IgD-negative memory B cell (primary cell): ENCODE measurements around the gene TJAP1. TPM values are rescaled to one million over a fixed set of nuclear protein-coding genes. Genes with fewer than 3 reads are reported as not detected.
"Not testable (repeated sequence)": the region's sequence is repeated elsewhere in the genome, so short reads cannot be mapped to it uniquely, and the experiment has no call there.

Experiments used
- H3K27ac Mint-ChIP-seq, 3 donors: one replicate each; pipeline ENCODE4 v1.8.0; 2020 to 2022; ENCODE audit warnings: mild to moderate bottlenecking in 3 of 3, mixed read lengths in 3 of 3, moderate library complexity in 1 of 3
- H3K27me3 Mint-ChIP-seq: one replicate; pipeline ENCODE4 v1.8.0; 2021; ENCODE audit warnings: mixed read lengths
- H3K36me3 Mint-ChIP-seq: one replicate; pipeline ENCODE4 v1.8.0; 2020; ENCODE audit warnings: mild to moderate bottlenecking, mixed read lengths
- H3K4me1 Mint-ChIP-seq, 3 donors: one replicate each; pipeline ENCODE4 v1.8.0; 2020 to 2022; ENCODE audit warnings: mixed read lengths in 3 of 3, mild to moderate bottlenecking in 1 of 3
- H3K4me3 Mint-ChIP-seq, 4 donors: one replicate each; pipeline ENCODE4 v1.8.0; 2020 to 2022; ENCODE audit warnings: mild to moderate bottlenecking in 4 of 4, mixed read lengths in 4 of 4, moderate library complexity in 3 of 4
- H3K9me3 Mint-ChIP-seq, 3 donors: one replicate each; pipeline ENCODE4 v1.8.0; 2020 to 2021; ENCODE audit warnings: mixed read lengths in 3 of 3, mild to moderate bottlenecking in 1 of 3
- polyA plus RNA-seq: library from polyadenylated mRNA; unstranded; fragments of 300-500 nt; fragmentation: Illumina TruSeq; gene quantifications from one replicate; pipeline ENCODE4 v1.2.3, GENCODE V29; 2021

The TJAP1 gene
- polyA plus RNA-seq, 1 donor from 2014 or later: 9.2 TPM

DNA sequence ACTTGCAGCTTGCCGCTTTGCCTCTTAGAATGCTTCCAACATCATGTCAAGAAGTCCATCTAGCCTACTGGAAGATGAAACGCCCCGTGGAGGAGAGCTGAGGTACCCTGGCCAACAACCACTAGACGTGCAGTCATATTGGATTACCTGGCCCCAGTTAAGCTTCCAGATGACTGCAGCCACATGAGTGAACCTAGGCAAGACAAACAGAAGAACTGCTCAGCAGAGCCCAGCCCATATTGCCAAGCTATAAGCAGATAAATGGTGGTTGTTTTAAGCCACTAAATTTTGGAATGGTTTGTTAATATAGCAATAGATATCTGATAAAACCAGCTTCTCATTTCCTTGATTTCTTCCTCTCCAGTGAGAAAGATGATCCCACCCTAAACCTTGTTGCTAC lies 17.3 kb upstream of the TJAP1 start:
- H3K9me3 Mint-ChIP-seq: no peaks in the 10 kb centered on the region
- peaks cover 0 to 9% (median 4%) of the 10 kb centered on the region in 3 donors for H3K4me1 Mint-ChIP-seq
- H3K4me3 Mint-ChIP-seq: peak overlapping the region in 1 of 4 donors; percentile 1
- H3K27ac Mint-ChIP-seq: no peak overlapping the region
- peaks cover 3% of the 10 kb centered on the region for H3K36me3 Mint-ChIP-seq
- H3K27me3 Mint-ChIP-seq: peaks cover 22% of the 10 kb centered on the region

DNA sequence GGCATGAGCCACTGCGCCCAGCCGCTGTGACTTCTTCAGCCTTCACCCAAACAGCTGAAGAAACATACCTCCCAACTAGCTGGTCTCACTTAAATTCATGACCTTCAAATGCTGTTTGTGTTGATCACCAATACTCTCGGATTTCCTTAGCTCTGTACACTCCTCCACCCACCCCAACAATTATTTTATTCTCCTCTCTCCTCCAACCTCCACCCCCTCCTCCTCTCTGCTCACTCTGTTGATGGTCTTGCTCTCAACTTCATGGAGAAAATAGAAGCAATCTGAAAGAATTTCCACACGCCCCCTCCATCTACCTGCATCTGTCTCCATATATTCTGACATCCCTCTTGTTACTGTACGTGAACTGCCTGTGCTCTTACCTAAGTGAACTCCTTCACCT lies 15.4 kb upstream of the TJAP1 start:
- Mint-ChIP-seq H3K4me1 (no peaks in the 10 kb centered on the region), H3K4me3 (no peak overlapping the region), H3K36me3 (no peaks in the 10 kb centered on the region), H3K27ac (peak overlapping the region in 1 of 3 donors; percentile 6), H3K27me3 (peaks cover 13% of the 10 kb centered on the region), H3K9me3 (no peaks in the 10 kb centered on the region)

DNA sequence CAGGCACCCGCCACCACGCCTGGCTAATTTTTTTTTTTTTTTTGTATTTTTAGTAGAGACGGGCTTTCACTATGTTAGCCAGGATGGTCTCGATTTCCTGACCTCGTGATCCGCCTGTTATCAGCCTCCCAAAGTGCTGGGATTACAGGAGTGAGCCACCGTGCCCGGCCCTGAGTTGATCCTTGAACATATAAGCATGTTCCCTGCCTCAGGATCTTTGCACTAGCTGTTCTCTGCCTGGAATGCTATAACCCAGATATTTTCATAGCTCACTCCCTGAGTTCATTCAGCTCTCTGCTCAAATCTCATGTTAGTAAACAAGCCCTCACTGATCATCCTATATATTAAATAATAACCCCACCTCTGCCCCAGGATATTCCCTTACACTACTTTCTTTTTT lies 13.0 kb upstream of the TJAP1 start:
- H3K27me3 Mint-ChIP-seq: peaks cover 21% of the 10 kb centered on the region
- H3K27ac Mint-ChIP-seq: no peak overlapping the region
- no peaks in the 10 kb centered on the region for H3K9me3 Mint-ChIP-seq
- no peaks in the 10 kb centered on the region for H3K36me3 Mint-ChIP-seq
- H3K4me1 Mint-ChIP-seq: no peaks in the 10 kb centered on the region
- H3K4me3 Mint-ChIP-seq: no peak overlapping the region

DNA sequence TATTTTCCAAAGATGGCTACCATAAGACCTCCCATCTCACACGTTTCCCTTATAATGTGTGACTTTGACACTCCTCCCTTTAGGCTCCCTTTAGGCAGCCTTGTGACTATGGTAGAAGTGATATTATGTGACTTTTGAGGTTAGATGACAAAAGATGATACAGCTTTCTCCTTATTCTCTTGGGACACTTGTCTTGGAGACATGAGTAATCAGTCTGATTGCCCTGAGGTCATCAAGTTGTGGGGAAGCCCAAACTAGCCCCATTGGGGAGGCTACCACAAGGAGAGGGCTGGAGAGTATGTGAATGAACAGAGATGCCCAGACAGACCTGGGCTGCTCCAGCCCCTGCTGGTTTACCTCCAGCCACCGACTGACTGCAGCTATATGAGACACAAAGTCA lies 11.4 kb upstream of the TJAP1 start:
- H3K27me3 Mint-ChIP-seq: peaks cover 27% of the 10 kb centered on the region
- no peaks in the 10 kb centered on the region for H3K4me1 Mint-ChIP-seq
- H3K9me3 Mint-ChIP-seq: no peaks in the 10 kb centered on the region
- H3K27ac Mint-ChIP-seq: no peak overlapping the region
- no peak overlapping the region for H3K4me3 Mint-ChIP-seq
- H3K36me3 Mint-ChIP-seq: no peaks in the 10 kb centered on the region

DNA sequence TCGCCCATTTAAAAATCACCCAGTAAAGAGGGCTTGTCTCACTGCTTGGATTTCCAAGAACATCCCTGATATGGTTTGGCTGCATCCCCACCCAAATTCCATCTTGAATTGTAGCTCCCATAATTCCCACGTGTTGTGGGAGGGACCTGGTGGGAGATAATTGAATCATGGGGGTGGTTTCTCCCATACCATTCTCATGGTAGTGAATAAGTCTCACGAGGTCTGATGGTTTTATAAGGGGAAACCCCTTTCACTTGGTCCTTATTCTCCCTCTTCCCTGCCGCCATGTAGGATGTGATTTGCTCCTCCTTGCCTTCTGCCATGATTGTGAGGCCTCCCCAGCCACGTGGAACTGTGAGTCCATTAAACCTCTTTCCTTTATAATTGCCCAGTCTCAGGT lies 10.1 kb upstream of the TJAP1 start:
- not testable (repeated sequence) for H3K27ac Mint-ChIP-seq, H3K36me3 Mint-ChIP-seq, H3K4me1 Mint-ChIP-seq, H3K4me3 Mint-ChIP-seq, H3K9me3 Mint-ChIP-seq
- peaks cover 31% of the 10 kb centered on the region for H3K27me3 Mint-ChIP-seq

DNA sequence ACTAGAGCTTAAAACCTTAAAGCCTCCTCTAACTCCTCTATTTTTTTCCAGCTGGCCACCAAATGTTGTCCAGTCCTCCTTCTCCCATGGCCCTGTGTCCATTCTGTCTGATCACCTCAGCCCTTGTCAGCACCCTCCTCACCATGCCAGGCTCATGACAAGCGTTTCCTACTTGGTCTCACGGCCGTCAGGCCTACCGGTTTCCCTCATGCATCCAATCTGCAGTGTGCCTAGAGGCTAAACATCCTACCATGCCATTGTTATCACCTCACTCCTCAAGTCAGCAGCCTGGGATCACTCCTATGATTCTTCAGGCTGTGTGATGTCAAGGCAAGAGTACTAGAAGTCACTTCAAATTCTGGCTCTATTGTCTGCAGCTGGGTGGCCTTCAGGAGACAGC lies 9.6 kb upstream of the TJAP1 start:
- Mint-ChIP-seq H3K9me3 (no peaks in the 10 kb centered on the region), H3K4me3 (no peak overlapping the region), H3K36me3 (no peaks in the 10 kb centered on the region), H3K27ac (no peak overlapping the region), H3K27me3 (peaks cover 28% of the 10 kb centered on the region), H3K4me1 (peaks cover 0 to 2% (median 0%) of the 10 kb centered on the region in 3 donors)

DNA sequence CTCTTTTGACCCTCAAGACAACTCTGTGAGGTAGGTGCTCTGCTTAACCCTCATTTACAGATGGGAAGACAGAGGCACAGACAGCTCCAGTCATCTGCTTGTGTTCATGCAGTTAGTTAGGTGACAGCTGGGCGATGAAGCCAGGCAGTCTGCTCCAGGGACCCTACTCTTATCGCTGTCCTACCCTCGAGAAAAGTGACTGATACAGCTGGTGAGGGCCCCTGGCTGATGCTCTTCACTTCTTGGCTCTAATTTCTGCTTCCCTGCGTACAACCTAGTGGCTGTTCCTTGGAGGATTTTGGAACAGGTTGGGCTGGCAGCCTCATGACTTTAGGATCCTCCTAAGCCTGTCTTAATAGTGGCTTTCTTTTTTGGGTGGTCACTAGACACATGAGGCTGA lies 9.1 kb upstream of the TJAP1 start:
- H3K9me3 Mint-ChIP-seq: no peaks in the 10 kb centered on the region
- H3K27me3 Mint-ChIP-seq: peaks cover 26% of the 10 kb centered on the region
- peaks cover 0 to 2% (median 0%) of the 10 kb centered on the region in 3 donors for H3K4me1 Mint-ChIP-seq
- H3K27ac Mint-ChIP-seq: no peak overlapping the region
- H3K36me3 Mint-ChIP-seq: no peaks in the 10 kb centered on the region
- no peak overlapping the region for H3K4me3 Mint-ChIP-seq

DNA sequence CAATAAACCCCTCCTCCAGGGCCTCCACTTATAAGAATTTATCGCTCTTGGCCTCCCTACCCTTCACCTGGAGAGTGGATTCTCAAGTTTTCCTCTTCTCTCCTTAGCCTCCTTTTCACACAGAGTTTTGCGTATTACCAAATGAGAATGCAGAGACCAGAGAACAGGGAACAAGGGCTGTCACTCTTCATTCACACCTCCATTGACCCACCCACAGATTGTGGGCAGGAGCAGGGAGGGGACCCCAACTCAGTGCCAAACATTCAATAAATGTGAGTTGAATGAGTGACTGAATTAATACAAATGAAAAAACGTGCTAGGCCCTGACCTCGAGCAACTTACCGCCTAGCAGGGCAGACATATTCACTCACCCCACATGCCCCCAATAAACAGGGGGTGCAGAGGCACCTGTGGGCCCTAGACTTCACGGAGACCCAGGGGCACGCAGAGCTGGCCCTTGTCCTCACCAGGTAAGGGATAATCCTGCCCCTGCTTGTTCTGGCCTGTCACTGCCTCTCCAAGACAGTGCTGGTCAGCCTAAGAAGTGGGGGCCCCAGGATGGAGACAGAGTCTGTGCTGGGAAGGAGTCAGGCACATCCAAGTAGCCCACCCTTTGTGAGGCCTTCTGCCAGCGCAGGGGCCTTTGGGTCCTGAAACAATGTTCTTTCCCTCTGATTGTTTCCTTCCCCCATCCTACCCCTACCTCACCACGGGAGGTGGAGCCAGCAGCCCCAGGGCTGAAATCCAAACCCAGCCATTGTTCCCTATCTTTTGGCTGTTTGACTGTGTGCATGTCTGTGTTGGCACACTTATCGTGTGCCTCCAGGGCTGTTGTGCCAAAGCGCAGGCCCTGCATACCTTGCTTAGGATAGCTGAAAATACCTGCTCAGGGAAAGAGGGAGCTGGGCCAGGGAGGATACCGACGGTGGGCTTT lies 8.4 kb upstream of the TJAP1 start:
- Mint-ChIP-seq H3K9me3 (no peaks in the 10 kb centered on the region), H3K4me1 (peaks cover 0 to 2% (median 0%) of the 10 kb centered on the region in 3 donors), H3K4me3 (no peak overlapping the region), H3K27me3 (peaks cover 22% of the 10 kb centered on the region), H3K27ac (no peak overlapping the region), H3K36me3 (no peaks in the 10 kb centered on the region)

DNA sequence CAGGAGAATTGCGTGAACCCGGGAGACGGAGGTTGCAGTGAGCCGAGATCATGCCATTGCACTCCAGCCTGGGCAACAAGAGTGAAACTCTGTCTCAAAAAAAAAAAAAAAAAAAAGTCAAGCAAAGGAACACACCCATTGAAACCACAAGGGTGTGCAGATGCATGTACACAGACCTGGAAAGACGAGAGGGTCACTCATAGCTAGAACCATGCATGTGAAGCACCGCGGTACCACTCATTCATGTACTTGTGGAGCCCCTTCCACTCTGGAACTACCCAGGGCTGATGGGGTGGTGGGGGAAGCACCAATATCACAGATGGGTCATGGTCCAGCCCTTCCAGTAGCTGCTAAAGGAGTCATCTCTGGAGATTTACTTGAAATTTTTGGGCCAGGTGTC lies 7.4 kb upstream of the TJAP1 start:
- H3K36me3 Mint-ChIP-seq: no peaks in the 10 kb centered on the region
- no peaks in the 10 kb centered on the region for H3K9me3 Mint-ChIP-seq
- H3K4me3 Mint-ChIP-seq: no peak overlapping the region
- no peak overlapping the region for H3K27ac Mint-ChIP-seq
- H3K4me1 Mint-ChIP-seq: peaks cover 0 to 2% (median 0%) of the 10 kb centered on the region in 3 donors
- peaks cover 22% of the 10 kb centered on the region for H3K27me3 Mint-ChIP-seq

DNA sequence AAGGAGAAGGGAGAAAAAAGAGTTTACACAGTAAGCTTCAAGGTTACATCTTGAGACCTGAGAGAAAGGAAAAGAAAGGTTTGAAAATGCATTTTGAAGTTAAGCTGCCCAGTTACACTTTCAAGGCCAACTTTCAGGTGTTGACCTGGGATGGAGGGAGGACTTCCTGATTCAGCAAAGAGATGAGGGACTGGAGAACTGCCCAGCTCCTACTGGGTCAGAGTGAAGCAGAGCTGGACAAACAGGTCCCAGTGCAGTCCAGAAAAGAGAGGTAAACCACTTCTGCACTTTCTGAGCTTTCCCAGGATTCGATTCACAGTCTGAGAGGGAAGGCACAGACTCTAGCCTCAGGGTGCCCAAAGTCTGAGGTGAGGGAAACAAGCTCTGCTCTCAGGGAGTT lies 6.0 kb upstream of the TJAP1 start:
- peaks cover 0 to 2% (median 0%) of the 10 kb centered on the region in 3 donors for H3K4me1 Mint-ChIP-seq
- peaks cover 22% of the 10 kb centered on the region for H3K27me3 Mint-ChIP-seq
- H3K9me3 Mint-ChIP-seq: no peaks in the 10 kb centered on the region
- H3K4me3 Mint-ChIP-seq: no peak overlapping the region
- no peaks in the 10 kb centered on the region for H3K36me3 Mint-ChIP-seq
- peak overlapping the region in 1 of 3 donors; percentile 2 for H3K27ac Mint-ChIP-seq

DNA sequence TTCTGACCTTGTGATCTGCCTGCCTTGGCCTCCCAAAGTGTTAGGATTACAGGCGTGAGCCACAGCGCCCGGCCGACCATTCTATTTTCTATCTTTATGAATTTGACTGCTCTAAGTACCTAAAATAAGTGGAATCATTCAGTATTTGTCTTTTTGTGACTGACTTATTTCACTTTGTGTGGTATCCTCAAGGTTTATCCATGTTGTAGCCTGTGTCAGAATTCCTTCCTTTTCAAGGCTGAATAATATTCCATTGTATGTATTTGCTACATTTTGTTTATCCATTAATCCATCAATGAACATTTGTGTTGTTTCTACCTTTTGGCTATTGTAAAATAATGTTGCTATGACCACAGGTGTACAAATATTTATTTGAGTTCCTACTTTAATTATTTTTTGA lies 4.9 kb upstream of the TJAP1 start:
- H3K9me3 Mint-ChIP-seq: no peaks in the 10 kb centered on the region
- H3K4me3 Mint-ChIP-seq: no peak overlapping the region
- H3K27me3 Mint-ChIP-seq: peaks cover 18% of the 10 kb centered on the region
- no peaks in the 10 kb centered on the region for H3K36me3 Mint-ChIP-seq
- no peak overlapping the region for H3K27ac Mint-ChIP-seq
- H3K4me1 Mint-ChIP-seq: peaks cover 9 to 10% (median 10%) of the 10 kb centered on the region in 3 donors

DNA sequence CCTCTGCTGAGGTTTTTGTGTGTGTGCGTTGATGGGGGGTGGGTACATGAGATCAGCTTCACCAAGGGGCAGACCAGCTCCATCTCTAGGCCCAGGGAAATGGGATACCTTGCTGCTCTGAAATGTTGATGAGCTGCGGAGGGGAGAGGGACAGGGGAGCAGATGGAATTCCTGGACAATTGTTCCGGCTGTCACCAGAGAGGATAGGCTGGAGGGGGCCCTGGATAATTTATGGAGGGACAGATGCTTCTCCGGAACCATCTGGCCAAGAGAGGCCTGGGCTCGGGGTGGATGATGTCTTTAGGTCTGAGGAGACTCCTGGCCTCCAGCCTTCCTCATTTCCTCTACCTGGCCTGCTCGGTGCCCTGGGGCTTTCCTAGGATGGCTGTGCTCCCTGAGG lies 1.9 kb upstream of the TJAP1 start:
- Mint-ChIP-seq H3K27ac (peak overlapping the region in 1 of 3 donors; percentile 10), H3K4me1 (peaks cover 19 to 29% (median 23%) of the 10 kb centered on the region in 3 donors), H3K4me3 (peak overlapping the region in 1 of 4 donors; percentile 75), H3K9me3 (no peaks in the 10 kb centered on the region), H3K36me3 (no peaks in the 10 kb centered on the region), H3K27me3 (peaks cover 7% of the 10 kb centered on the region)

DNA sequence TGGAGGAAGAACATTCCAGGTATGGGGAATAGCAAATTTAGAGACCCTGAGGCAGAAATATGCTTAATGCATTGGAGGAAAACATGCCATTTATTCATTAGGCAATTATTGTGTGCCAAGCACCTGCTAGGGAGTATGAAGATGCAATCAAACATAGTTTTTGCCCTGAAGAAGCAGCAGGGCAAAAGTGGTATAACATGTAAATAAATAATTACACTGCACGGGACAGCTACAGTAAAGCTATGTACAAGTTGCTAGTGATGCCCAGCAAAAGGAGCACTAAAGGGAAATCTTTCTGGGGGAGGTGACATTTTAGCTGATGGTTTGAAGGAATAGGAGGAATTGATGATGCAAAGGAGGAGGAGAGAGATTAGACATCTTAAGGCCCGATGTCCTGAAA lies 624 bp upstream of the TJAP1 start:
- H3K36me3 Mint-ChIP-seq: no peaks in the 10 kb centered on the region
- no peaks in the 10 kb centered on the region for H3K9me3 Mint-ChIP-seq
- peak overlapping the region; percentile 90 to 99 (median 95) for H3K4me3 Mint-ChIP-seq
- peaks cover 19 to 34% (median 21%) of the 10 kb centered on the region in 3 donors for H3K4me1 Mint-ChIP-seq
- H3K27me3 Mint-ChIP-seq: peaks cover under 1% of the 10 kb centered on the region
- H3K27ac Mint-ChIP-seq: peak overlapping the region; percentile 90 to 99 (median 94)

DNA sequence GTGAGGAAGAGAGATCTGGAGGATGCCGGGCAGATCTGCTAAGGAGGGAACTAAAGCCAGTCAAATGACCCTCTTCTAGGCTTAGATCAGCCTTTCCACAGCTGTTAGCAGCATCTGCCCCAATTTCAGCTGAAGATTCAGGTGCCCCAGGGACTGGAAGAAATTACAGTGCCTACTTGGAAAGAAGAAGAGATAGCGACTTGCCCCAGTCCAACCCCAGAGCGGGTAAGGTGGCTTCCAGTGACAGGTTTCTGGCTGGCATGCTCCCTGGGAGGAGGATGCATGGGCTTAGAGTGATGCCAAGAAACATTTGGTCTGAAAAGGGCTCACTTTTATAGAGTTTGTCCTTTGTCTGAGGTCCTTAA lies 620 bp downstream of the TJAP1 start:
- Mint-ChIP-seq H3K4me1 (peaks cover 23 to 38% (median 24%) of the 10 kb centered on the region in 3 donors), H3K4me3 (peak overlapping the region; percentile 90 to 99 (median 95))

DNA sequence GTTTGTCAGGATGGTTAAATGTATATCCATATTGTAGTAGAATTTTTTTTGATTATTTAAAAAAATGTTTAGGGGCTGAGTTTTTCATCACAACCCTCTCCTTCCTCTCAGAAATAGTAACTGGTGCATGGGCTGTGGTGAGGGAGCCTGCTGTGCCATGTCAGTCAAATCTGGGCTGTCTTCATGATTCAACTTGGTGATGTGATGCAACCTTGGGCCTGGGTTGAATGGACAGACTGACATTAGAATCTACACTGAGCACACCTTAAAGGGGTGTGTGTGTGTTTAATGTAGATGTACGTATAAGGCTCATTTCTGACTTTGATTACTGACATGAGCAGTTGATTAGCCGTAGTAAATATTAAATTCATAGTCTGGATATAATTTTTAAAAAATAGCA lies 3.7 kb downstream of the TJAP1 start:
- Mint-ChIP-seq H3K4me3 (peak overlapping the region in 1 of 4 donors; percentile 40), H3K36me3 (no peaks in the 10 kb centered on the region), H3K9me3 (no peaks in the 10 kb centered on the region), H3K4me1 (peaks cover 24 to 42% (median 30%) of the 10 kb centered on the region in 3 donors), H3K27me3 (no peaks in the 10 kb centered on the region), H3K27ac (peak overlapping the region in 2 of 3 donors; percentile 19 to 76)

More for the DNA sequence above, 620 bp downstream of the TJAP1 start:
- peak overlapping the region; percentile 90 to 99 (median 94) for H3K27ac Mint-ChIP-seq
- no peaks in the 10 kb centered on the region for H3K36me3 Mint-ChIP-seq
- H3K9me3 Mint-ChIP-seq: no peaks in the 10 kb centered on the region
- H3K27me3 Mint-ChIP-seq: no peaks in the 10 kb centered on the region
